ENCODE data around the gene C4BPA. TPM values are rescaled to one million over a fixed set of nuclear protein-coding genes. Genes with fewer than 3 reads are reported as not detected.

Gene C4BPA
- total RNA-seq, 4 donors from 2014 or later = under 0.01 to 0.52 TPM; not detected in 2

DNA sequence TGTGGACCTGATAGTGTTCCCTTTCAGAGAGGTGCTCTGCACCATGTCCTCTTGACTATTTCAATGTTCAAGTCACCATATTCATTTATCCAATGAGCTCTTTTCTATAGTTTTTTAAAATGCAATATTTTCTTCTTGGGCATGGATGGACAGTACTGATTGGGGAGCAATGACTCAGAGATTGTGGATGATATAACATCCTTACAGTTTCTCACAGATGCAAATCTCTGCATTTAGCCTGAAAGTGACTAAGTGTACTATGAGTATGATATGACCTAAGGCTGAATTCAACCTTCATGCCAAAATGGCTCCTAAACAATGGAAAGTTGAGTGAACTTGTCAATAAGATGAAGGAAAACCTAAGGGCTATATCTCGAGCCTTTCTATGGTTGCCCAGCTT is 36.5 kb downstream of the C4BPA start:
- Histone ChIP-seq H3K27ac (replicated peaks in 1 of 4) (no peak overlapping the region), H3K4me1 (no peaks in the 10 kb centered on the region), H3K36me3 (no peaks in the 10 kb centered on the region), H3K4me3 (no peak overlapping the region), H3K27me3 (no peaks in the 10 kb centered on the region), H3K9me3 (peaks cover 0 to 3% (median 0%) of the 10 kb centered on the region in 4 donors)
- WGBS = 78% methylated on average over 1 of the region's 1 CpG
- intact Hi-C loops (cut with DNase I) = no loop called here
- TF ChIP-seq EP300 (IDR thresholded peaks at IDR 0.05) = no peak
- TF ChIP-seq, protein P1, sequence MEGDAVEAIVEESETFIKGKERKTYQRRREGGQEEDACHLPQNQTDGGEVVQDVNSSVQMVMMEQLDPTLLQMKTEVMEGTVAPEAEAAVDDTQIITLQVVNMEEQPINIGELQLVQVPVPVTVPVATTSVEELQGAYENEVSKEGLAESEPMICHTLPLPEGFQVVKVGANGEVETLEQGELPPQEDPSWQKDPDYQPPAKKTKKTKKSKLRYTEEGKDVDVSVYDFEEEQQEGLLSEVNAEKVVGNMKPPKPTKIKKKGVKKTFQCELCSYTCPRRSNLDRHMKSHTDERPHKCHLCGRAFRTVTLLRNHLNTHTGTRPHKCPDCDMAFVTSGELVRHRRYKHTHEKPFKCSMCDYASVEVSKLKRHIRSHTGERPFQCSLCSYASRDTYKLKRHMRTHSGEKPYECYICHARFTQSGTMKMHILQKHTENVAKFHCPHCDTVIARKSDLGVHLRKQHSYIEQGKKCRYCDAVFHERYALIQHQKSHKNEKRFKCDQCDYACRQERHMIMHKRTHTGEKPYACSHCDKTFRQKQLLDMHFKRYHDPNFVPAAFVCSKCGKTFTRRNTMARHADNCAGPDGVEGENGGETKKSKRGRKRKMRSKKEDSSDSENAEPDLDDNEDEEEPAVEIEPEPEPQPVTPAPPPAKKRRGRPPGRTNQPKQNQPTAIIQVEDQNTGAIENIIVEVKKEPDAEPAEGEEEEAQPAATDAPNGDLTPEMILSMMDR (IDR thresholded peaks at IDR 0.05) = no peak
- TF ChIP-seq POLR2A (IDR thresholded peaks at IDR 0.05; ENCODE audit: low read depth) = no peak
- TF ChIP-seq POLR2AphosphoS5 (IDR thresholded peaks at IDR 0.05) = no peak
- DNase-seq (ENCODE audit: extremely low spot score) = no peak

DNA sequence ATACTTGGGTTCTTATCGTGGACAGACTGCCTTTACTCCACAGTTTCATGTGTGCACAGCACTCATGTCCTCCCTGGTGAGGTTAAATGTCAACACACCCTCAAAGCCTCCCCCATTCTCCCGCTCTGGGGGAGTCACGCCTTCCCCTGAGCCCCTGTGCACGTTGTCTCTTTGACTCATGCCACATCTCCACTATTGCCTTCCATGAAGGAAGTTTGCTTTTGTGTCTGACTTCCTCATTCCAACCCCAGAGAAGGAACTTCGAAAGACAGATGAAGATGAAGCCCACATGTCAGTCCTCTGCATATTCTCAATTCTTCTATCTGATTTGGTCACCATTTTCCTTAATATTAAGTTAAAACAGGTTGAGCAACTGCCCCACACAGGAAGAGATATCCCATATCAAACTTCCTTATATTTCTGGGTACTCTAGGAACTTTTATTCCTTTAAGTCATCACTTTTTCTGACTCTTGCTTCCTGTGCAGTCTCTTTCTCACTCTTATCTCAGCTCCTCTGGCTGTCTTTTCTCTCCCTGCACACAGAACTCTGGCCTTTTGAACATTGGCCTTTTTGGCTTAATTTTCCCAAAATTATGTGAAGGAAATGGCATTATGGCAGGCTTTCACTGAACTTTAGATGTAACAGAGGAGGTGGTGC is 41.5 kb downstream of the C4BPA start:
- H3K36me3 ChIP-seq = no peaks in the 10 kb centered on the region
- H3K4me3 ChIP-seq = no peak overlapping the region
- DNase-seq (ENCODE audit: extremely low spot score) = no peak
- no peak overlapping the region for H3K27ac ChIP-seq (replicated peaks in 1 of 4)
- WGBS = 68% methylated on average over 5 of the region's 5 CpGs
- no peaks in the 10 kb centered on the region for H3K27me3 ChIP-seq
- H3K4me1 ChIP-seq = no peaks in the 10 kb centered on the region
- H3K9me3 ChIP-seq = peaks cover 0 to 3% (median 0%) of the 10 kb centered on the region in 4 donors
- intact Hi-C loops (cut with DNase I) = no loop called here
- TF ChIP-seq POLR2A (IDR thresholded peaks at IDR 0.05; ENCODE audit: low read depth) (no peak), POLR2AphosphoS5 (IDR thresholded peaks at IDR 0.05) (no peak), EP300 (IDR thresholded peaks at IDR 0.05) (no peak)
- TF ChIP-seq, protein P1 (IDR thresholded peaks at IDR 0.05) = no peak

DNA sequence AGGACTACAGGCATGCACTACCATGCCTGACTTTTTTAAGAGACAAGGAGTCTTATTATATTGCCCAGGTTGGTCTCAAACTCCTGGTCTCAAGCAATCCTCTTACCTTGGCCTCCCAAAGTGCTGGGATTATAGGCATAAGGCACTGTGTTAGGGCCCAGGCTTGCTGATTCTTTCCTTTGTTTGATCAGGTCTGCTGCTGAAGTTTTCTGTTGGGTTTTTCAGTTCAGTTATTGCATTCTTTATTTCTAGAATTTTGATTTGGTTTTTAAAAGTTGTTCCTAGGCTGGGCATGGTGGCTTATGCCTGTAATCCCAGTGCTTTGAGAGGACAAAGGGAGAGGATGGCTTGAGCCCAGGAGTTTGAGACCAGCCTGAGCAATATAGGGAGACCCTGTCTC is 47.9 kb downstream of the C4BPA start:
- H3K27ac ChIP-seq (replicated peaks in 1 of 4) = no peak overlapping the region
- H3K4me3 ChIP-seq = no peak overlapping the region
- no peak for DNase-seq (ENCODE audit: extremely low spot score)
- no peaks in the 10 kb centered on the region for H3K4me1 ChIP-seq
- H3K27me3 ChIP-seq = no peaks in the 10 kb centered on the region
- intact Hi-C loops (cut with DNase I) = no loop called here
- no peak for TF ChIP-seq POLR2AphosphoS5 (IDR thresholded peaks at IDR 0.05)
- TF ChIP-seq, protein P1 (IDR thresholded peaks at IDR 0.05) = no peak
- no peak for TF ChIP-seq POLR2A (IDR thresholded peaks at IDR 0.05; ENCODE audit: low read depth)
- no peak for TF ChIP-seq EP300 (IDR thresholded peaks at IDR 0.05)
- H3K36me3 ChIP-seq = no peaks in the 10 kb centered on the region
- H3K9me3 ChIP-seq = peaks cover 0 to 18% (median 10%) of the 10 kb centered on the region in 4 donors

DNA sequence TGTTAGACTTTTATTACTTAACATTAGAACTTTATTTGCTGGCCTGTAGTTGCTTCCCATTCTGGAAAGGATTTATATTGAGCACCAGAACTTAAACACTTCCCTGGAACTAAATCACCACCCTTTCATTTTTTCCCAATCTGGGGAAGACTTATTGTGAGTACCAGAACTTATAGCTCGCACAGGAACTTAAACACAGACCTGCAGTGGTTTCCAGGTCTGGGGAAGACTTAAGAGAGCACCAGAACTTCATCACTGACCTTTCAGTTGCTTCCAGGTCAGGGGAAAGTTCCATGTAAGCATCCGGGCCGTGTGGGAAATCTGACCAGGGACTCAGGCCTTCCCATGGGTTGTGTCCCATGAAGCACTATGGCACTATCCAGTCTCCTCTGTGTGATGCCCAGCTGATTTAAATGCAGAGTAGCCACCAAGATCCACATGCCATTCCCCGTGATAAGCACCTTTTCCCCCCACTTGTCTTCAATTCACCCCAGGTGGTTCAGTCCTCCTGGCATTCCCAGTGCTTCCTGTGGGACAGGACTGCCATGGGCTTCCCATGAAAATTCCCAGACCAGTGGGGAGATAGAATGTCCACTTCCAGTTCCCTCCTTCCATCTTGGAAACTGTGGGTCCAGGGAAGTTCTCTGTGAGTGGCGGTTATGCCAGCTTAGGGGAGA is 48.9 kb downstream of the C4BPA start:
- Histone ChIP-seq H3K36me3 (no peaks in the 10 kb centered on the region), H3K4me1 (no peaks in the 10 kb centered on the region), H3K9me3 (peaks cover 0 to 18% (median 10%) of the 10 kb centered on the region in 4 donors), H3K27ac (replicated peaks in 1 of 4) (no peak overlapping the region), H3K27me3 (no peaks in the 10 kb centered on the region), H3K4me3 (no peak overlapping the region)
- no peak for DNase-seq (ENCODE audit: extremely low spot score)
- 85% methylated on average over 5 of the region's 5 CpGs for WGBS
- intact Hi-C loops (cut with DNase I) = no loop called here
- TF ChIP-seq EP300 (IDR thresholded peaks at IDR 0.05) (no peak), POLR2A (IDR thresholded peaks at IDR 0.05; ENCODE audit: low read depth) (no peak), POLR2AphosphoS5 (IDR thresholded peaks at IDR 0.05) (no peak)
- TF ChIP-seq, protein P1 (IDR thresholded peaks at IDR 0.05) = no peak

Data from esophagus muscularis mucosa (tissue), 4 donors.